Kidney (tissue), 14 donors: ENCODE data around the gene ZSCAN18. TPM values are rescaled to one million over a fixed set of nuclear protein-coding genes. Genes with fewer than 3 reads are reported as not detected.
A peak's percentile ranks its signal among the peaks of the same experiment; 100 is the strongest.

Source experiments
- DNase-seq, 5 donors: peaks; one replicate each; pipeline ENCODE4 v3.0.0-alpha.2; 2013 to 2020
- FAIRE-seq: peaks from 2 replicates; lab custom pipeline; 2012; peaks lifted over from hg19 to GRCh38; lab: Jason Lieb, UNC
- H3K27ac ChIP-seq, 2 donors: one replicate each; pipeline ENCODE4 v1.7.0; 2013; ENCODE audit warnings: low read depth in 2 of 2, low read length in 2 of 2, inconsistent platforms in 1 of 2
- H3K27me3 ChIP-seq: one replicate; pipeline ENCODE4 v1.7.1; 2013; ENCODE audit warnings: low read length, inconsistent platforms; ENCODE audit not compliant: control insufficient read depth, insufficient read depth
- H3K36me3 ChIP-seq, 3 donors: one replicate each; pipeline versions ENCODE4 v1.7.0 to v1.7.1; 2013; ENCODE audit warnings: low read length in 3 of 3, control low read depth in 1 of 3, inconsistent platforms in 1 of 3; ENCODE audit not compliant: insufficient read depth in 3 of 3, control insufficient read depth in 2 of 3
- H3K4me1 ChIP-seq, 3 donors: one replicate each; pipeline versions ENCODE4 v1.7.0 to v1.7.1; 2013; ENCODE audit warnings: low read length in 3 of 3, inconsistent platforms in 1 of 3, low read depth in 1 of 3; ENCODE audit not compliant: control insufficient read depth in 2 of 3, insufficient read depth in 2 of 3
- H3K4me3 ChIP-seq, 3 donors: one replicate each; pipeline versions ENCODE4 v1.7.0 to v1.8.1; 2013; ENCODE audit warnings: low read length in 3 of 3, control low read depth in 1 of 3, inconsistent platforms in 1 of 3
- H3K9ac ChIP-seq, 3 donors: one replicate each; pipeline versions ENCODE4 v1.7.0 to v1.7.1; 2013; ENCODE audit warnings: low read length in 3 of 3, control low read depth in 1 of 3, inconsistent platforms in 1 of 3
- H3K9me3 ChIP-seq, 3 donors: one replicate each; pipeline versions ENCODE4 v1.7.0 to v1.7.1; 2013; ENCODE audit warnings: low read length in 3 of 3, control low read depth in 1 of 3, inconsistent platforms in 1 of 3; ENCODE audit not compliant: control insufficient read depth in 2 of 3, insufficient read depth in 1 of 3
- intact Hi-C: fragments of 100-400 bp; cut with DNase I; formaldehyde crosslinking; loops from one replicate; pipeline ENCODE4 v1.11.1; 2022
- polyA plus RNA-seq: library from polyadenylated mRNA; stranded (reverse); fragments of 350-450 nt; fragmentation: Illumina TruSeq; extraction: RNeasy Lipid Tissue Mini Kit (QIAGEN cat#74804); gene quantifications from one replicate; pipeline ENCODE4 v1.2.3, GENCODE V29; 2014; ENCODE audit warnings: low read depth, low replicate concordance; ENCODE audit not compliant: insufficient read depth
- total RNA-seq: library from RNA; stranded (reverse); fragmentation: NEBNext Ultra II Directional; extraction: Animal tissue kit (Norgen Biotek cat#: 25700); gene quantifications from one replicate; pipeline ENCODE4 v1.2.1, GENCODE V29; 2021
- TF ChIP-seq, protein P1 (sequence below): IDR thresholded peaks from 3 replicates; pipeline ENCODE4 v1.5.1; 2012; ENCODE audit warnings: mild to moderate bottlenecking, moderate library complexity, borderline replicate concordance; ENCODE audit not compliant: insufficient read depth; ENCODE audit errors: extremely low read depth
- donor health status: control.
- donor health status: control.
- donor health status: control.
- donor health status: control.
- donor health status: control.
- donor health status: DM: yes; HTN: yes; CAD: no.
- donor health status: Normal renal cell carcinoma (clear cell type).

ZSCAN18 gene
- total and polyA plus RNA-seq, 2 donors from 2014 or later: 73.2 to 103 TPM

DNA sequence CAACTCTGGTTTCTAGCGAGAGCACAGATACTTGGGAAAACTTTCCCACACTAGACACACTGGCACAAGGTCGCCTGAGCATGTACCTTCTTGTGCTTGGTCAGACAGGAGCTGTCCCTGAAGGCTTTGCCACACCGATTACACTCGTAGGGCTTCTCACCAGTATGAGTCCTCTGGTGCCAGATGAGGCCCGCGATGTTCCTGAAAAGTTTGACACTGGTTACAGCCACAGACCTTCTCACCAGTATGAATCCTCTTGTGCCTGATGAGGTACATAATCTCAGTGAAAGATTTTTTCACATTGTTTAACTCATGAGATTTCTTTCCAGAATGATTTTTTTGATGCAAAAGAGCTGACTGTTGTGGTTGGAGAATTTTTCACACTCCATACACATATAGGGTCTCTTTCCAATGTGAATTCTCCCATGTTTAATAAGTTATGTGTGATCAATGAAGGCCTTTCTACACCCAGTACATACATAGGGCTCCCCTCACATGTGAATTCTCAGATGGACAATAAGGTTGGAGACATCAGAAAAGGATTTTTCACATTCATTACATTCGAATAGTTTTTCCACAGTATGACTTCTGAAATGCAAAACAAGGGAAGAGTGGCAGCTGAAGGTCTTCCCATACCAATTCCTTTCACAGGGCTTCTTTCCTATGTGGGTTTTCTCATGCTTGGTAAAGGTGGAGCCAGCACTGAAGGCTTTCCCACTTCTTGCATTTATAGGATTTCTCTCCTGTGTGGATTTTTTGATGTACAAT lies 9.9 kb upstream of the ZSCAN18 start:
- H3K27me3 ChIP-seq: no peaks in the 10 kb centered on the region
- no peaks in the 10 kb centered on the region for H3K4me1 ChIP-seq
- no peaks in the 10 kb centered on the region for H3K36me3 ChIP-seq
- H3K4me3 ChIP-seq: no peak overlapping the region
- no peak overlapping the region for H3K9ac ChIP-seq
- DNase-seq (no peak), FAIRE-seq (no peak)
- no peak overlapping the region for H3K27ac ChIP-seq
- TF ChIP-seq, protein P1, sequence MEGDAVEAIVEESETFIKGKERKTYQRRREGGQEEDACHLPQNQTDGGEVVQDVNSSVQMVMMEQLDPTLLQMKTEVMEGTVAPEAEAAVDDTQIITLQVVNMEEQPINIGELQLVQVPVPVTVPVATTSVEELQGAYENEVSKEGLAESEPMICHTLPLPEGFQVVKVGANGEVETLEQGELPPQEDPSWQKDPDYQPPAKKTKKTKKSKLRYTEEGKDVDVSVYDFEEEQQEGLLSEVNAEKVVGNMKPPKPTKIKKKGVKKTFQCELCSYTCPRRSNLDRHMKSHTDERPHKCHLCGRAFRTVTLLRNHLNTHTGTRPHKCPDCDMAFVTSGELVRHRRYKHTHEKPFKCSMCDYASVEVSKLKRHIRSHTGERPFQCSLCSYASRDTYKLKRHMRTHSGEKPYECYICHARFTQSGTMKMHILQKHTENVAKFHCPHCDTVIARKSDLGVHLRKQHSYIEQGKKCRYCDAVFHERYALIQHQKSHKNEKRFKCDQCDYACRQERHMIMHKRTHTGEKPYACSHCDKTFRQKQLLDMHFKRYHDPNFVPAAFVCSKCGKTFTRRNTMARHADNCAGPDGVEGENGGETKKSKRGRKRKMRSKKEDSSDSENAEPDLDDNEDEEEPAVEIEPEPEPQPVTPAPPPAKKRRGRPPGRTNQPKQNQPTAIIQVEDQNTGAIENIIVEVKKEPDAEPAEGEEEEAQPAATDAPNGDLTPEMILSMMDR: no peak
- H3K9me3 ChIP-seq: peaks cover 0 to 66% (median 24%) of the 10 kb centered on the region in 3 donors
- intact Hi-C loops: no loop called here

DNA sequence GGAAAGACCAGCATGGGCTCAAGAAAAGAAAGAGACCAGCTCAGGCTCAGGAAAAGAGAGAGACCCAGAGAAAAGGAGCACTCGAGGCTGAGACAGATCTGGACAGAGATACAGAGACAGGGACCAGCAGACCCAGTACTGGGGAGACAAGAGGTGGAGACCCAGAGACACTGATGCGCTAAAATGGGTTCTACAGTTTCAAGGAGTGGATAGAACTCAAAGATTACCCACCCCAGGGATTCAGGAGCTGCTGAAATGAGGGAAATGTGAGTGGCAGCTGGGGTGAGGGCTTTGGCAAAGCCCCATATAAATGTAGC lies 609 bp upstream of the ZSCAN18 start:
- no peak for DNase-seq
- H3K36me3 ChIP-seq: no peaks in the 10 kb centered on the region
- intact Hi-C loops: no loop called here
- H3K4me3 ChIP-seq: peak overlapping the region; percentile 81 to 94 (median 92)
- TF ChIP-seq, protein P1: no peak
- H3K27me3 ChIP-seq: no peaks in the 10 kb centered on the region
- peak overlapping the region; percentile 63 to 96 (median 77) for H3K9ac ChIP-seq
- FAIRE-seq: no peak
- peaks cover 0 to 6% (median 0%) of the 10 kb centered on the region in 3 donors for H3K4me1 ChIP-seq
- H3K9me3 ChIP-seq: peaks cover 1 to 7% (median 3%) of the 10 kb centered on the region in 3 donors
- H3K27ac ChIP-seq: peak overlapping the region; percentile 95 to 96

DNA sequence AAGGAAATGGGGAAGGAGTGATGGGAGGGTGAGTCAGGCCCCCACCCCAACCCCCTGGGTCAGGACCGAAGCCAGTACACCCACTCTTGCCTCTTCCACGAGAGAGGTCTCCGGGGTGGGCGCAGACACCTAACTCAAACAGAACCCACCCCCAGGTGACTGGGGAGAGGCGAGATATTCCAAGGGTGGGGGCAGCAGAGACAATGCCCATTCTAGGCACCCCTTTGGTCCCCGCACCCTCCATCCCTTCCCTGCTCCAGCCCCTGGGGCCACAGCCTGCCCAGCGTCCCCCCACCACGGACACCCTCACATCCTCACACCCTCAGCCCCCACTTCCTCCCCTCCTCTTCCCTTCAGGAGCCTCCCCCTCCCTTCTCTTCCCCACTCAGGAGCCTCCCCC lies 682 bp downstream of the ZSCAN18 start:
- intact Hi-C loops: no loop called here
- H3K4me3 ChIP-seq: peak overlapping the region; percentile 44 to 94 (median 50)
- peaks cover 0 to 6% (median 0%) of the 10 kb centered on the region in 3 donors for H3K4me1 ChIP-seq
- H3K9ac ChIP-seq: peak overlapping the region in 1 of 3 donors; percentile 38
- H3K9me3 ChIP-seq: peaks cover 0 to 1% (median under 1%) of the 10 kb centered on the region in 3 donors
- H3K27ac ChIP-seq: peak overlapping the region in 1 of 2 donors; percentile 97
- no peaks in the 10 kb centered on the region for H3K36me3 ChIP-seq
- FAIRE-seq: no peak
- DNase-seq: peak in 1 of 5 donors; percentile 76
- no peaks in the 10 kb centered on the region for H3K27me3 ChIP-seq
- TF ChIP-seq, protein P1: no peak
